ENCODE measurements around the gene ZNF436. TPM values are rescaled to one million over a fixed set of nuclear protein-coding genes. Genes with fewer than 3 reads are reported as not detected.

Gene ZNF436
- total and polyA plus RNA-seq, 9 of the 15 experiments (the other 6 are each of a cell fraction or from before 2014, with no cell fraction given): 2.1 to 11.3 (median 6.8) TPM

DNA sequence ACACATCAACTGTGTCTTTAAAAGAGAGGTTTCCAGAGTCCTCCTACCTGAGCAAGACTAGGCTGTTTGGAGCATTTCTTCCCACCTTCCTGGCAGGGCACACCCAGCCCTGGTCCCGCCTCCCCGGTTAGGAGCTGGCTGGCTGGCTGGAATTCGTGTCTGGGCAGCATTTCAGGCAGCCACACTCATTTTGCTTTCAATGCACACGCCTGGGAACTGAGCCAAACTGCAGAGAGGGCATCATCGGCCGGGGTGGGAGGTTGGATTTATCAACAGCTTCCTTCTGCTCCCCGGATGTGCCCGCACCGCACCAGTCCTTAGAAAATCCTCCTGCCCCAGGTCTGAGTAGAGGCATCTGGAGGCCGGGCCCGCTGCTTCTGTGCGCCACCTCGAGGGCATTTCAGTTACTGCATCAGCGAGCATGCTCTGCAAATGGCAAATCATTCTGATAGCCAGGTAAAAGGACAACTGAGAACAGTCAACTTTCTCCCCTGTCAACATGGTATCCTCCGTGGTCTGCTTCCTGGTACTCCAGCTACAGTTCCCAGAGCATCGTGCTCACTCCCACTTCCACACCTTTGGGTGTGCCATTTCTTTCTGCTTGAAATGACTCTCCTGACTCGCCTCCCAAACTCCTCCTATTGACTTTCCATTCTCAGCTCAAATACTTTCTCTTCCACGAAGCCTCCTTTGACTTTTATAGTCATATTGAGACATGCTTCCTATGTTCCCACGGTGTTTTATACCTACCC lies 34.3 kb upstream of the ZNF436 start (continued):
- TF ChIP-seq, protein P1, sequence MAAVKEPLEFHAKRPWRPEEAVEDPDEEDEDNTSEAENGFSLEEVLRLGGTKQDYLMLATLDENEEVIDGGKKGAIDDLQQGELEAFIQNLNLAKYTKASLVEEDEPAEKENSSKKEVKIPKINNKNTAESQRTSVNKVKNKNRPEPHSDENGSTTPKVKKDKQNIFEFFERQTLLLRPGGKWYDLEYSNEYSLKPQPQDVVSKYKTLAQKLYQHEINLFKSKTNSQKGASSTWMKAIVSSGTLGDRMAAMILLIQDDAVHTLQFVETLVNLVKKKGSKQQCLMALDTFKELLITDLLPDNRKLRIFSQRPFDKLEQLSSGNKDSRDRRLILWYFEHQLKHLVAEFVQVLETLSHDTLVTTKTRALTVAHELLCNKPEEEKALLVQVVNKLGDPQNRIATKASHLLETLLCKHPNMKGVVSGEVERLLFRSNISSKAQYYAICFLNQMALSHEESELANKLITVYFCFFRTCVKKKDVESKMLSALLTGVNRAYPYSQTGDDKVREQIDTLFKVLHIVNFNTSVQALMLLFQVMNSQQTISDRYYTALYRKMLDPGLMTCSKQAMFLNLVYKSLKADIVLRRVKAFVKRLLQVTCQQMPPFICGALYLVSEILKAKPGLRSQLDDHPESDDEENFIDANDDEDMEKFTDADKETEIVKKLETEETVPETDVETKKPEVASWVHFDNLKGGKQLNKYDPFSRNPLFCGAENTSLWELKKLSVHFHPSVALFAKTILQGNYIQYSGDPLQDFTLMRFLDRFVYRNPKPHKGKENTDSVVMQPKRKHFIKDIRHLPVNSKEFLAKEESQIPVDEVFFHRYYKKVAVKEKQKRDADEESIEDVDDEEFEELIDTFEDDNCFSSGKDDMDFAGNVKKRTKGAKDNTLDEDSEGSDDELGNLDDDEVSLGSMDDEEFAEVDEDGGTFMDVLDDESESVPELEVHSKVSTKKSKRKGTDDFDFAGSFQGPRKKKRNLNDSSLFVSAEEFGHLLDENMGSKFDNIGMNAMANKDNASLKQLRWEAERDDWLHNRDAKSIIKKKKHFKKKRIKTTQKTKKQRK (IDR thresholded peaks at IDR 0.05; ENCODE audit: borderline replicate concordance, low read depth, low read length): no peak
- TF ChIP-seq DNMT1 (IDR thresholded peaks at IDR 0.05): no peak
- no peak for TF ChIP-seq ZC3H8 (IDR thresholded peaks at IDR 0.05)
- no peak; the same call in 1 of the 2 replicates for TF ChIP-seq JUN (IDR thresholded peaks at IDR 0.05; ENCODE audit: borderline replicate concordance, low read depth, low read length)
- no peak for TF ChIP-seq JUN (CRISPR knock-in tag; IDR thresholded peaks at IDR 0.05; ENCODE audit: borderline replicate concordance)
- TF ChIP-seq CTBP1 (IDR thresholded peaks at IDR 0.05; ENCODE audit: borderline replicate concordance): peak; percentile 82
- no peak for TF ChIP-seq HINFP (tag; conservative IDR thresholded peaks at IDR 0.05; ENCODE audit: low read depth)
- no peak for TF ChIP-seq LEF1 (IDR thresholded peaks at IDR 0.05)
- TF ChIP-seq, protein P2, sequence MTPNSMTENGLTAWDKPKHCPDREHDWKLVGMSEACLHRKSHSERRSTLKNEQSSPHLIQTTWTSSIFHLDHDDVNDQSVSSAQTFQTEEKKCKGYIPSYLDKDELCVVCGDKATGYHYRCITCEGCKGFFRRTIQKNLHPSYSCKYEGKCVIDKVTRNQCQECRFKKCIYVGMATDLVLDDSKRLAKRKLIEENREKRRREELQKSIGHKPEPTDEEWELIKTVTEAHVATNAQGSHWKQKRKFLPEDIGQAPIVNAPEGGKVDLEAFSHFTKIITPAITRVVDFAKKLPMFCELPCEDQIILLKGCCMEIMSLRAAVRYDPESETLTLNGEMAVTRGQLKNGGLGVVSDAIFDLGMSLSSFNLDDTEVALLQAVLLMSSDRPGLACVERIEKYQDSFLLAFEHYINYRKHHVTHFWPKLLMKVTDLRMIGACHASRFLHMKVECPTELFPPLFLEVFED (CRISPR knock-in tag; conservative IDR thresholded peaks at IDR 0.05): 0 out of 2 replicates have a peak, but pooled peaks have one; percentile 13
- TF ChIP-seq ZBTB17 (CRISPR knock-in tag; IDR thresholded peaks at IDR 0.05): no peak
- TF ChIP-seq HNRNPLL (IDR thresholded peaks at IDR 0.05; ENCODE audit: low read depth, low read length, poor library complexity, severe bottlenecking): no peak
- no peak for TF ChIP-seq NCOA2 (IDR thresholded peaks at IDR 0.05; ENCODE audit: partially characterized antibody in 2 of 2)
- TF ChIP-seq MECOM (CRISPR knock-in tag; IDR thresholded peaks at IDR 0.05): no peak
- no peak for TF ChIP-seq MTA2 (IDR thresholded peaks at IDR 0.05; ENCODE audit: low read depth)
- no peak for TF ChIP-seq ID3 (CRISPR knock-in tag; IDR thresholded peaks at IDR 0.05)
- no peak for TF ChIP-seq ID3 (tag; IDR thresholded peaks at IDR 0.05)
- no peak for TF ChIP-seq ZSCAN29 (IDR thresholded peaks at IDR 0.05)
- no peak for TF ChIP-seq SP2 (IDR thresholded peaks at IDR 0.05; ENCODE audit: extremely low read depth, low read depth, low read length, poor library complexity, severe bottlenecking)
- TF ChIP-seq, protein P3, sequence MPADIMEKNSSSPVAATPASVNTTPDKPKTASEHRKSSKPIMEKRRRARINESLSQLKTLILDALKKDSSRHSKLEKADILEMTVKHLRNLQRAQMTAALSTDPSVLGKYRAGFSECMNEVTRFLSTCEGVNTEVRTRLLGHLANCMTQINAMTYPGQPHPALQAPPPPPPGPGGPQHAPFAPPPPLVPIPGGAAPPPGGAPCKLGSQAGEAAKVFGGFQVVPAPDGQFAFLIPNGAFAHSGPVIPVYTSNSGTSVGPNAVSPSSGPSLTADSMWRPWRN (IDR thresholded peaks at IDR 0.05; ENCODE audit: low read depth): no peak
